Measurements from ENCODE around the gene GLCE. TPM values are rescaled to one million over a fixed set of nuclear protein-coding genes. Genes with fewer than 3 reads are reported as not detected.

The GLCE gene
- total RNA-seq, 1 donor from 2014 or later: 7.8 TPM

GRCh38 chr15:69144530-69144929, 15.9 kb upstream of the GLCE start:
- no peaks in the 10 kb centered on the region for H3K9me3 ChIP-seq (replicated peaks)
- DNase-seq: no peak
- H3K36me3 ChIP-seq: no peaks in the 10 kb centered on the region
- TF ChIP-seq CTCF (IDR thresholded peaks at IDR 0.05; ENCODE audit: borderline replicate concordance): no peak
- H3K27me3 ChIP-seq (ENCODE audit: low read depth): peaks cover 52% of the 10 kb centered on the region
- intact Hi-C loops (cut with micrococcal nuclease): no loop called here
- H3K27ac ChIP-seq (replicated peaks): no peak overlapping the region
- H3K4me1 ChIP-seq: no peaks in the 10 kb centered on the region
- no peak overlapping the region for H3K4me3 ChIP-seq

- Histone ChIP-seq H3K27me3 (ENCODE audit: low read depth) (peaks cover 52% of the 10 kb centered on the region), H3K36me3 (no peaks in the 10 kb centered on the region), H3K9me3 (replicated peaks) (no peaks in the 10 kb centered on the region), H3K4me3 (no peak overlapping the region), H3K4me1 (no peaks in the 10 kb centered on the region), H3K27ac (replicated peaks) (no peak overlapping the region)
- DNase-seq: no peak
- no peak for TF ChIP-seq CTCF (IDR thresholded peaks at IDR 0.05; ENCODE audit: borderline replicate concordance)
- intact Hi-C loops (cut with micrococcal nuclease): no loop called here
Observed at GRCh38 chr15:69145149-69145693, 15.2 kb upstream of the GLCE start.

GRCh38 chr15:69145694-69146492, 14.5 kb upstream of the GLCE start:
- Histone ChIP-seq H3K36me3 (no peaks in the 10 kb centered on the region), H3K27me3 (ENCODE audit: low read depth) (peaks cover 46% of the 10 kb centered on the region), H3K27ac (replicated peaks) (no peak overlapping the region), H3K4me1 (no peaks in the 10 kb centered on the region), H3K4me3 (no peak overlapping the region), H3K9me3 (replicated peaks) (no peaks in the 10 kb centered on the region)
- no peak for TF ChIP-seq CTCF (IDR thresholded peaks at IDR 0.05; ENCODE audit: borderline replicate concordance)
- DNase-seq: no peak
- intact Hi-C loops (cut with micrococcal nuclease): no loop called here

- Histone ChIP-seq H3K4me1 (no peaks in the 10 kb centered on the region), H3K4me3 (no peak overlapping the region), H3K36me3 (no peaks in the 10 kb centered on the region), H3K27me3 (ENCODE audit: low read depth) (peaks cover 38% of the 10 kb centered on the region), H3K27ac (replicated peaks) (no peak overlapping the region), H3K9me3 (replicated peaks) (no peaks in the 10 kb centered on the region)
- TF ChIP-seq CTCF (IDR thresholded peaks at IDR 0.05; ENCODE audit: borderline replicate concordance): no peak
- intact Hi-C loops (cut with micrococcal nuclease): no loop called here
- no peak for DNase-seq
Observed at GRCh38 chr15:69146724-69147435, 13.6 kb upstream of the GLCE start.

- no peaks in the 10 kb centered on the region for H3K9me3 ChIP-seq (replicated peaks)
- H3K4me1 ChIP-seq: no peaks in the 10 kb centered on the region
- intact Hi-C loops (cut with micrococcal nuclease): no loop called here
- no peaks in the 10 kb centered on the region for H3K36me3 ChIP-seq
- peaks cover 28% of the 10 kb centered on the region for H3K27me3 ChIP-seq (ENCODE audit: low read depth)
- no peak overlapping the region for H3K4me3 ChIP-seq
- no peak for DNase-seq
- no peak overlapping the region for H3K27ac ChIP-seq (replicated peaks)
- no peak for TF ChIP-seq CTCF (IDR thresholded peaks at IDR 0.05; ENCODE audit: borderline replicate concordance)
Observed at GRCh38 chr15:69148465-69148864, 12.0 kb upstream of the GLCE start.
